Activated CD4-positive, CD25-positive, alpha-beta regulatory T cell treated with anti-CD3 and anti-CD28 coated beads, Interleukin-2, amount 50 U/mL, for 16 hours (primary cell): ENCODE data around the gene CBS.
A peak's percentile ranks its signal among the peaks of the same experiment; 100 is the strongest.
"Not testable (repeated sequence)": the region's sequence is repeated elsewhere in the genome, so short reads cannot be mapped to it uniquely, and the experiment has no call there.

Experiments
- DNase-seq: peaks from one replicate; pipeline ENCODE4 v3.0.0-alpha.2; 2020; ENCODE audit warnings: low read depth, low spot score

Gene CBS

DNA sequence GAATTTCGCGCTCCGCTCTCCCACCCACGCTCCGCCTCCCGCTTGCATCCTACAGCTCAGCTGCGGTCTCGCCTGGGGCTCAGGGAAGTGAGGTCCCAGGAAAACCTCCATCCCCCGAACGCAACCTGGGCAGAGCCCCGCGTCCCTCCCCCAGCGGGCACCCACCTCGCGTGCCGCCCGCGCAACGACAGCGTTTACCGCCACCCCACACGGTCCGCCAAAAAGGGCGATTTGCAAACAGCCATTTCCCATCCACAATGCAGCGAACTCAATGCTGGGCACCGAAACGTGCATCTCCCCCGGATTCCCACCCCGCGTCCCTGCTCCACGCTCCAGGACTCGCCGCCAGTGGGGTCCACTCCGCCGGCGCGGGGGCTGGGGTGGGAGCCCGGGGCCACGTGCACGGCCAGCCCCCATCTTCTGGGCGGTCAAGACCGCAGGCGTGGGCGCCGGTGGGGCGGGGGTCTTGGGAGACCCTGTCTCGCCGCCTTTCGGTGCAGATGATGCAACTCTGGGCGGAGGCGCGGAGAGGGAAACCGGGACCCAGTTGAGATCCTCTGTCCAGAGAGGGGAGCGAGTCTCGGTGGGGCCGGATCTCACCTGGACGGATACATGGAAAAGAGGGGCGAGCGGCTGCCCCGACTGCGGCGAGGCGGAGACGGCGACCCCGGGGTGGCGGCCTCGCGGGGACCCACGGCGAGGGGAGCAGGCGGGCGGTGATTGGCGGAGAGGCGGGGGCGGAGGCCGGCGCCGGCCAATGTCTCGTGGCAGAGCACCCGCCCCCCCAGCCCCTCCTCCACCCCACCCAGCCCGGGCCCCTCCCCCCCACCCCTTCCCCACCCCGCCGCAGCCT, at the start of gene CBS:
Gene CBS, minus strand, starts transcription at position 666 of the 853 bp plus-strand sequence. CDS start 3,642 bp downstream, outside the sequence.
- not testable (repeated sequence) for DNase-seq

DNA sequence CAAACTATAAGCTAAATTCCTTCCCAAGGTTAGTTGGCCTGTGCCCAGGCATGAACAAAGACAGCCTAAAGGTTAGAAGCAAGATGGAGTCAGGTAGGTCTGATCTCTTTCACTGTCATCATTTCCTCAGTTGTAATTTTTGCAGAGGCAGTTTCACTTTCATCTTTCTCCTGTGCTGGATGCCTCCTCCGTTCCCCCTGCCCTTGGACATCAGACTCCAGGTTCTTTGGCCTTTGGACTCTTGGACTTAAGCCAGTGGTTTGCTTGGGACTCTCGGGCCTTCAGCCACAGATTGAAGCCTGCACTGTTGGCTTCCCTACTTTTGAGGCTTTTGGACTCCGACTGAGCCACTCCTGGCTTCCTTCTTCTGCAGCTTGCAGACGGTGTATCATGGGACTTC, 40.3 kb upstream of the CBS start:
- not testable (repeated sequence) for DNase-seq

DNA sequence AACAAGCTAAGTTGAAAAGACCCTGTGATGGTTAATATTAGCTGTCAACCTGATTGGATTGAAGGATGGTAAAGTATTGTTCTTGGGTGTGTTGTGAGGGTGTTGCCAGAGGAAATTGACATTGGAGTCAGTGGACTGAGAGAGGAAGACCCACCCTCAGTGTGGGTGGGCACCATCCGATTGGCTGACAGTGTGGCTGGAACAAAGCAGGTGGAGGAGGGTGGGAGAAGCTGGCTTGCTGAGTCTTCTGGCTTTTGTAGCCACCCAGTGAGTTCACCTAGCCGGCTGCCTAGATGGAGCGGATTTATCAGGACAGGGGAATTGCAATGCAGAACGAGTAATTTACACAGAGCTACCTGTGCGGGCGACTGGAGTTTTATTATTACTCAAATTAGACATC, 38.8 kb upstream of the CBS start:
- not testable (repeated sequence) for DNase-seq

DNA sequence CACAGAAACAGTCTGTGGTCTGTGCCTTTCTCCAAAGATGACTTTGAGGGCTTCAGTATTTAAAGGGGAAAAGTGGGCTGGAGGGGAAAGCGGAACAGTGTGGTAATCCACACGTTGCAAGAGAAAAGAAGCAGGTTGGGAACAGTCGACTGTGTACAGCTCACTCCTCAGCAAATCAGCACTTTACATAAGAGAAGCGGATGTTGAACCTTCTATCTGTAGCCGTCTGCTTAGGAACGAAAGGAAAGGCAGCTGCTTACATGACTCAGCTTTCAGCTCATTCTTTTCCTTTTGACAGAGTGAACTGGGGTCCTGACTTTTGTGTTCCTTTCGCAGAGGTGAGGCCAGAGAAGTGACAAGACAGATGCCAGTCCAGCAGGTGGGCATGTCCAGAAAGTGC, 33.4 kb upstream of the CBS start:
- not testable (repeated sequence) for DNase-seq

GRCh38 chr21:43108177-43108576, 32.5 kb upstream of the CBS start:
- DNase-seq = not testable (repeated sequence)

GRCh38 chr21:43107794-43108137, 32.1 kb upstream of the CBS start:
- not testable (repeated sequence) for DNase-seq

DNA sequence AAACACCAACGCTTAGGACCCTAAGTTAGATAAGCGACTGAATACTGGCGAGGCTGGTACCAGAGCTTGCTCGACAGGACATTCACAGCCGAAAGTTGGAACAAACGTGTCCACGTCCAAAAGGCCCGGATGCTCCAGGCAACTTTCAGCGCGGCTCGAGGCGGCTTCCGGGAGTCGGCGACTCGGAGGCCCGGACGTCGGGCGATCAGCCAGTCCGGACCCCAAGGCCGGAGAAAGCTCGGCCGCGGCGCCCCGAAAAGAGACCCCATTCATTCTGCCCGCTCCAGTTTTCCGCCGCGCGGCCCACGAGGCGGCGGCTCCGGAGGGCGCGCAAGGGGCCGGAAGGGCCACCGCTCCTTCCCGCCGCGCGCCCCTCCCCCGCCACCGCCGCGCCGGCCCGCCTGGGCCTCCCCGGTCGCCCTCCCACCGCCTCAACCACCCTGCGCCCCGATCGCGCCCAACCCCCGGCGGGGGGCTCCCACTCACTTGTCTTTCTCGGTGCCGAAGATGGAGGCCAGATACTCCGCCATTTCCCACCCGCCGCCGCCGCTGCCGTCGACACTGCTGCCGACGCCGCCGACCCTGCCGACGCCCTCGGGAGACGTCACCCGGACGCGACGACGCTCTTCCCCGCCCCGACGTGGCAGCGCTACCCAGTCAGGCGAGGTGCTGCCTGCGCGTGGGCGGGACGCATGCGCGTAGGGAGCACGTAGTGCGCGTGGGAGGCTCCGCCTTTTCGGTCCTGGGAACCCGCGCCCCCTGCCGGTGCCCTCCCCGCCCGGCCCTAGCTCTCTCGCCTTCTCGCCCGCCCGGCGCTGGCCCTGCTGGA, 31.5 kb upstream of the CBS start, which contains the start of gene U2AF1:
Gene U2AF1, minus strand, starts transcription at position 606 of the 829 bp plus-strand sequence. Its CDS starts 76 bp downstream, at position 530.
- DNase-seq = peak; percentile 62

GRCh38 chr21:43104642-43105041, 29.0 kb upstream of the CBS start:
- not testable (repeated sequence) for DNase-seq

- DNase-seq = not testable (repeated sequence)
These were observed 26.6 kb upstream of the CBS start for GRCh38 chr21:43102281-43102680.

DNA sequence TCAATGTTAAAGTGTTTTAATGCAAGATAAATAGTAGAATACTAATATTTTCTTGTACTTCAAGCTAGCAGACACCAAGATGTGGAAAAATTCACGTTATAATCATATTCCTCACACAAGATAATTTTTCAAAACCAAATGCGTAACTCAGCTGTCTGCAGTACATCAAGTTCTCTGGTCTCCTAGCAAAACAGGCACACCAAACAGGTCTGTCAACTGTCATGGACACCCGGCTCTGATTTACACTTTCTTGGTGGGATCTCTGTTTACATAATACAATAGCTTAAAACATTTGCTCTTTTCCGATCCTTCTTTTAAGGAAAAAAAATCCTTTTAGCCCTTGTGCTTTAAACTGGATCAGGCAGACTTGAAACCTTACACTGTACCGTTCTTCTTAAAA, 26.0 kb upstream of the CBS start:
- DNase-seq = not testable (repeated sequence)

GRCh38 chr21:43101000-43101399, 25.4 kb upstream of the CBS start:
- DNase-seq = not testable (repeated sequence)

- not testable (repeated sequence) for DNase-seq
These were observed 16.5 kb upstream of the CBS start for GRCh38 chr21:43091979-43092614.

GRCh38 chr21:43090947-43091346, 15.3 kb upstream of the CBS start:
- DNase-seq = not testable (repeated sequence)

DNA sequence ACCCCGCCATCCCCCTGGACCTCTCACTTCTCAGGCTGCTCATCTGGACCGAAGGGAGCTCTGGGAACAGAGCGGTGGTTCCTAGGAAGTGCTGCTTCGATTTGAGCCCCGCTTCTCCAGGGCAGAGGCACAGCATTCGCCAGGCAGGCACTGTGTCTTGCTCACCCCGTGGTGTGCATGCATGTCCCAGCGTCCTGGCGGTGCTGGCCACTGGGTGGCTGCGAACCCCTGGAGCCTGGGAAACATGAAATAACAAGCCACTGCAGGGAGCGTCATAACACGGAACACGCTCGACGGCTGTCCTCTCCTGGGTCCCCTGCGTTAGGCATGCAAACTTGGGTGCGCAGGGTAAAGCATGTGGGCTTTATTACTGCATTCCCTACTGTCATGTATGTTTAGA, 13.8 kb upstream of the CBS start:
- DNase-seq = not testable (repeated sequence)

GRCh38 chr21:43082587-43083300, 7.1 kb upstream of the CBS start:
- DNase-seq = not testable (repeated sequence)

DNA sequence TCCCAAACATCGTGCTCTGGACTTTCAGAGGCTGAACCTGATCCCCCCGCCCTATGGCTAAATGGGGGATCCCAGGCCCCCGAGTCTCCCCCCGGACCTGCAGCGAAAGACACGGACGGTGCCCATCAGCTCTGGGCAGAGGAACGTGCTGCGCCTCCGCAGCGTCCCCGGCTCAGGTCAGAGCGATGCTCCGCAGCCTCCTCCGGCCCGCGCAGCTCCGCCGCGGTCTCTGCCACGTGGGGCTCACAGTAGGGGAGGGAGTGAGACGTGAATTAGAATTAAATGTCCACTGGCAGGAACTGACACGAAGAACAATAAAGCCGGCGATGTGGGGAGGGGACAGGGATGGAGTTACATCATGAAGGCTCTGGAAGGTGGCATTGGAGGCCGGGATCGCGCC, 1.0 kb upstream of the CBS start:
- not testable (repeated sequence) for DNase-seq

GRCh38 chr21:43076023-43076637, 495 bp upstream of the CBS start:
- not testable (repeated sequence) for DNase-seq

DNA sequence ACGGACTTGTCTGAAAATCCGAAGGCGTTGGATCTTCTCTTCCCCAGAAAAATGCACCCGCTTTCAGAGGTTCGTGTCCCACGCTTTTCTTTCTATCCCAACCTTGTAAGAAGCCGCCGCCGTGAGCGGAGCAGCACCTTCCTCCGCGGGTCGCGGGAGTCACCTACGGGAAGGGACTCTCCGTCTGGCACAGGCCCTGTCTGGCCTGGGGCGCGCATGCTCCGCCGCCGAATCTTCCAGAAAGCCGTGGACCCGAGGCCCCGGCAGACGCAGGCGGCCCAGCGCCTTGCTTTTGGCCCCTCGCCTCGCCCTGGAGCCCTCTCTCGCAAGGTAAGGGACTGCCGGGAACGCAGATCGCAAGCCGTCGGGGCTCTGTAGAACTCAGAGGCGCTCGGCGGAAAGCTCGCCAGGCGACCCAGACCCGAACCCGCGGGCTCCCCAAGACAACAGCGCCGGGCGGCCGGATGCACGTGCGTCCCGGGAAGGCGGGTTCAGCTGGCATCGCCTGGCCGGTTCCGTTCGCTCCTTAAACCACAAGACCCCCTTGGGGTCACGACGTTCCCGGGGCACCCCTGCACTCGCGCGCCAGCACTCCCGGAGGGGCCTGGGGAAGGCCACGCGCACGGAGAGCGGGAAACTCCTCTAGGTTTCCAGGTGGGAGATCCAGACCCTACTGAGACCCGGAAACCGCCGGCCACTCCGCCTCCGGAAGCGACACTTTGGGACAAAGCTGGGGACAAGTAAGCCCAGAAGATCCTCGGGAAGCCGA, 1.1 kb downstream of the CBS start:
- not testable (repeated sequence) for DNase-seq

DNA sequence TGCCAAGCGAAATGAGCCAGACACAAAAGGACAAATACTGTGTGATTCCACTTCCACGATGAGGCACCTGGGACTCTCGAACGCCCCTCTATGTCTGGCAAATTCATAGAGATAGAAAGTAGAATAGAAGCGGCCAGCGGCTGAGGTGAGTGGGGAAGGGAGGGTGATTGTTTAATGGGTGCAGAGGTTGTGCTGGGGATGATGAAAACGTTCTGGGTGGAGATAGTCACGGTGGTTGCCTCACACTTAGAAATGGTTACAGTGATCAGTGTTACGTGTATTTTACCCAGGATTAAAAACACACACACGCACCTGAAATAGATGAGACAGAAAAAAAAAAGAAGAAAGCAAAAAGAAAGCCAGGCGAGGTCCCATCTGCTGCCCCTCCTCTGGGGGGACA, 2.9 kb downstream of the CBS start:
- not testable (repeated sequence) for DNase-seq

DNA sequence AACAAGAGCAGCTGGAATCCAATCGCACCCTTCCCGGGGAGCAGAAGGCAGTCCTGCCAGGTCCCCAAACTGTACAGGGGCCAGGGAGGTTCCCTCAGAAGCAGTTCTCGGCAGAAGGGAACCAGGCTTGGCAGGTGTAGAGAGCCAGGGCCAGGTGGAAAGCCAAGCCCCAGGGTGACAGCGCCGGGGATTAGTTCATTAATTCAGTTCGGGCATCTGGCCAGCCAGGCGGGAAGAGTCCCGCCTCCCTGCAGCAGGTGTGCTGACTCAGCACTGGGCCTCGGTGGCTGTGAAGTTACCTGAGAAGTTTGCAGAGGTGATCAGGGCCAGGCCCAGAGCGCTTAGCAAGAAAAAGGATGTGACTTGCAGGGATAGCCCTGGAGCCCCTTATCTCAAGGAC, 6.0 kb downstream of the CBS start:
- not testable (repeated sequence) for DNase-seq
